H1 (cell line): ENCODE results near the gene PPP1R12B. TPM values are rescaled to one million over a fixed set of nuclear protein-coding genes. Genes with fewer than 3 reads are reported as not detected.
"Not testable (repeated sequence)": the region's sequence is repeated elsewhere in the genome, so short reads cannot be mapped to it uniquely, and the experiment has no call there.

ENCODE experiments used
- CTCF ChIA-PET: fragments of 300-600 bp; sonication (Branson Sonifier 250); formaldehyde crosslinking; loops from one replicate; lab custom pipeline; 2021; ENCODE audit not compliant: partially characterized antibody; lab: Charles Lee
- POLR2A ChIA-PET: fragments of 300-600 bp; sonication (Branson Sonifier 250); formaldehyde crosslinking; loops from one replicate; lab custom pipeline; 2021; ENCODE audit warnings: inconsistent platforms; ENCODE audit not compliant: partially characterized antibody; lab: Charles Lee
- DNase-seq, 2 experiments: peaks; one replicate each; pipeline versions ENCODE4 v3.0.0 to v3.0.0-alpha.2; 2010 to 2022; ENCODE audit warnings: low spot score in 2 of 2, low read depth in 1 of 2, mixed read lengths in 1 of 2
- FAIRE-seq: peaks from 2 replicates; lab custom pipeline; 2011; peaks lifted over from hg19 to GRCh38; lab: Jason Lieb, UNC
- H2AFZ ChIP-seq: 2 replicates; pipeline ENCODE4 v1.8.1; 2012; ENCODE audit warnings: low read length, inconsistent platforms
- H2AK5ac ChIP-seq: 2 replicates; pipeline ENCODE4 v1.6.1; 2013; ENCODE audit warnings: low read depth, low read length
- H2BK120ac ChIP-seq: replicated peaks from 2 replicates; pipeline ENCODE3; 2013; ENCODE audit warnings: low read depth, low read length, inconsistent platforms
- H2BK12ac ChIP-seq: 2 replicates; pipeline ENCODE4 v1.6.1; 2013; ENCODE audit warnings: low read depth, low read length
- H2BK15ac ChIP-seq: 2 replicates; pipeline ENCODE4 v1.6.1; 2013; ENCODE audit warnings: low read length
- H2BK20ac ChIP-seq: 2 replicates; pipeline ENCODE4 v1.6.1; 2013; ENCODE audit warnings: low read length
- H2BK5ac ChIP-seq: 2 replicates; pipeline ENCODE4 v1.6.1; 2013; ENCODE audit warnings: low read depth, low read length
- H3K14ac ChIP-seq: 2 replicates; pipeline ENCODE4 v1.6.1; 2013; ENCODE audit warnings: inconsistent platforms; ENCODE audit not compliant: insufficient read length
- H3K18ac ChIP-seq: 2 replicates; pipeline ENCODE4 v1.6.1; 2013; ENCODE audit warnings: low read length; ENCODE audit errors: extremely low read depth
- H3K23ac ChIP-seq: 2 replicates; pipeline ENCODE4 v1.6.1; 2013; ENCODE audit warnings: inconsistent platforms; ENCODE audit not compliant: insufficient read length
- H3K23me2 ChIP-seq: 2 replicates; pipeline ENCODE4 v1.6.1; 2013; ENCODE audit warnings: low read depth, low read length
- H3K27ac ChIP-seq: 2 replicates; pipeline ENCODE4 v1.6.1; 2011; ENCODE audit warnings: low read depth, low read length, inconsistent platforms
- H3K27me3 ChIP-seq, 4 experiments: replicated peaks in 1 of 4; 1 replicate in 1 of 4; 2 replicates in 3 of 4; pipeline versions ENCODE4 v1.6.1 to v1.8.1; 2011 to 2013; ENCODE audit warnings: low read length in 3 of 4, mild to moderate bottlenecking in 3 of 4, inconsistent platforms in 2 of 4, mixed read lengths in 2 of 4, moderate library complexity in 1 of 4; ENCODE audit not compliant: control insufficient read depth in 3 of 4, insufficient read depth in 3 of 4; ENCODE audit errors: extremely low read depth in 1 of 4
- H3K36me3 ChIP-seq, 4 experiments: 2 replicates each; pipeline versions ENCODE4 v1.6.1 to v1.8.1; 2011 to 2013; ENCODE audit warnings: mild to moderate bottlenecking in 4 of 4, low read length in 3 of 4, moderate library complexity in 2 of 4, control low read depth in 1 of 4, inconsistent platforms in 1 of 4; ENCODE audit not compliant: insufficient read depth in 4 of 4, control insufficient read depth in 2 of 4
- H3K4ac ChIP-seq: replicated peaks from 2 replicates; pipeline ENCODE3; 2013; ENCODE audit warnings: low read length, low read depth, mixed read lengths, inconsistent platforms; ENCODE audit not compliant: insufficient read length
- H3K4me1 ChIP-seq, 4 experiments: replicated peaks in 1 of 4; 1 replicate in 1 of 4; 2 replicates in 3 of 4; pipeline versions ENCODE4 v1.6.1 to v1.8.1; 2011 to 2013; ENCODE audit warnings: low read length in 3 of 4, inconsistent platforms in 2 of 4, mixed read lengths in 1 of 4; ENCODE audit not compliant: insufficient read depth in 4 of 4, control insufficient read depth in 3 of 4
- H3K4me2 ChIP-seq, 2 experiments: 2 replicates each; pipeline versions ENCODE4 v1.6.1 to v1.8.1; 2011 to 2013; ENCODE audit warnings: low read depth in 2 of 2, low read length in 2 of 2, control low read depth in 1 of 2, inconsistent platforms in 1 of 2, mild to moderate bottlenecking in 1 of 2; ENCODE audit not compliant: insufficient read depth in 1 of 2
- H3K4me3 ChIP-seq, 4 experiments: fragments of 200-600, 300-600 bp in 1 of 4; sonication (generic), shearing (Covaris generic), sonication (Bioruptor Twin) in 1 of 4; 2 replicates each; pipeline versions ENCODE4 v1.5.1 to v1.8.1; 2011 to 2016; ENCODE audit warnings: low read length in 4 of 4, low read depth in 3 of 4, control low read depth in 2 of 4, inconsistent platforms in 2 of 4, mild to moderate bottlenecking in 2 of 4, mixed read lengths in 1 of 4, moderate library complexity in 1 of 4; ENCODE audit not compliant: insufficient read depth in 2 of 4; ENCODE audit errors: extremely low read depth in 1 of 4
- H3K56ac ChIP-seq: replicated peaks from 2 replicates; pipeline ENCODE3; 2013; ENCODE audit warnings: low read depth, mild to moderate bottlenecking, mixed read lengths, low read length, inconsistent platforms; ENCODE audit not compliant: insufficient read length
- H3K79me1 ChIP-seq: 2 replicates; pipeline ENCODE4 v1.6.1; 2013; ENCODE audit warnings: low read depth, low read length, control low read depth
- H3K79me2 ChIP-seq, 2 experiments: 2 replicates each; pipeline versions ENCODE4 v1.6.1 to v1.8.1; 2012 to 2013; ENCODE audit warnings: low read length in 2 of 2, mild to moderate bottlenecking in 2 of 2, inconsistent platforms in 1 of 2; ENCODE audit not compliant: insufficient read depth in 2 of 2, control insufficient read depth in 1 of 2
- H3K9ac ChIP-seq, 4 experiments: replicated peaks in 1 of 4; 1 replicate in 1 of 4; 2 replicates in 3 of 4; pipeline versions ENCODE4 v1.6.1 to v1.8.1; 2011 to 2013; ENCODE audit warnings: low read depth in 3 of 4, low read length in 3 of 4, control low read depth in 2 of 4, mild to moderate bottlenecking in 2 of 4, moderate library complexity in 2 of 4, inconsistent platforms in 1 of 4; ENCODE audit errors: extremely low read depth in 1 of 4
- H3K9me3 ChIP-seq, 2 experiments: 2 replicates each; pipeline versions ENCODE4 v1.6.1 to v1.8.1; 2012 to 2013; ENCODE audit warnings: mild to moderate bottlenecking in 2 of 2, moderate library complexity in 2 of 2, control low read depth in 1 of 2, inconsistent platforms in 1 of 2, low read depth in 1 of 2, low read length in 1 of 2, mixed read lengths in 1 of 2; ENCODE audit not compliant: insufficient read depth in 2 of 2
- H4K20me1 ChIP-seq, 2 experiments: replicated peaks in 1 of 2; 2 replicates each; pipeline versions ENCODE3 to v1.8.1; 2011 to 2013; ENCODE audit warnings: inconsistent platforms in 2 of 2, low read length in 2 of 2, mild to moderate bottlenecking in 1 of 2; ENCODE audit not compliant: insufficient read depth in 2 of 2, control insufficient read depth in 1 of 2
- H4K5ac ChIP-seq: 2 replicates; pipeline ENCODE4 v1.6.1; 2013; ENCODE audit warnings: low read length, low read depth, mixed read lengths, inconsistent platforms; ENCODE audit not compliant: insufficient read length
- H4K8ac ChIP-seq: 2 replicates; pipeline ENCODE4 v1.8.0; 2013; ENCODE audit warnings: mild to moderate bottlenecking, moderate library complexity, low read length, inconsistent platforms; ENCODE audit not compliant: insufficient read depth; ENCODE audit errors: extremely low read depth
- H4K91ac ChIP-seq: replicated peaks from 2 replicates; pipeline ENCODE3; 2013; ENCODE audit warnings: low read length, mixed read lengths, inconsistent platforms; ENCODE audit not compliant: insufficient read length
- WGBS, 2 experiments: shearing (Covaris generic) in 1 of 2; methylation state at CpG; one replicate each; pipeline versions ENCODE4 v1.1.6 to v1.1.7; 2013 to 2015; ENCODE audit warnings: low lambda C conversion rate in 2 of 2, mixed read lengths in 2 of 2, inconsistent platforms in 1 of 2, low coverage in 1 of 2, missing lambda C conversion rate in 1 of 2; ENCODE audit not compliant: insufficient replicate concordance in 2 of 2, insufficient coverage in 1 of 2, insufficient read length in 1 of 2; ENCODE audit errors: extremely low coverage in 1 of 2, missing lambda C conversion rate in 1 of 2; 5-methylcytosine and 5-hydroxymethylcytosine counted together
- polyA plus RNA-seq, 7 experiments: library from polyadenylated mRNA; depleted of rRNA in 3 of 7; stranded (reverse) in 5 of 7; unstranded in 2 of 7; fragments of >200 nt in 5 of 7; fragments of 200-250 nt in 2 of 7; gene quantifications; 1 replicate in 5 of 7; 2 replicates in 1 of 7; 4 replicates in 1 of 7; pipeline versions ENCODE4 v1.2.1 to v1.2.3, GENCODE V29; 2011 to 2013; ENCODE audit warnings: missing spikeins in 2 of 7, mixed read lengths in 2 of 7
- total RNA-seq: library from RNA; stranded (reverse); fragmentation: NEBNext Ultra II Directional; extraction: Animal tissue kit (Norgen Biotek cat#: 25700); gene quantifications from 2 replicates; pipeline ENCODE4 v1.2.1, GENCODE V29; 2021

Gene PPP1R12B
- total and polyA plus RNA-seq, 2 of the 8 experiments (the other 6 are each of a cell fraction or from before 2014, with no cell fraction given) = 7.9 to 18.7 TPM

DNA sequence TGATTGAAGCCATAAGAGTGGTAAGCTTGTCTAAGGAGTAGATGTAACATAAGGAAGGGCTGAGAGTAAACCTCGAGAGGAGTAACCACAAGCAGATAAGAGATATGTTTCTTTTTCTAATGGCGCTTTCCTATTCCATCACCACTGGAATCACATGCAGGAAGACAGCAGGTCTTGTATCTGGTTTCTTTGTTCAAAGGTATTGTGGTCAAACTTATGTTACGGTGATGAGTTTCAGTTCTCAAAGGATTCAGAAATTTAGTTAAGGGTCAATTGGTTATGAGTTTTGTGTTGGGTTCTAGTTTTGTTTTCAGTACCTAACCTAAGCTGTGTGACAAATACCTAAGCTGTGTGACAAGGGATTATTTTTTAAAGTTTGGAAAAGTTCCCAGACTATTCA is 198.3 kb downstream of the PPP1R12B start:
- H3K9ac ChIP-seq, H3K4me1 ChIP-seq, H3K56ac ChIP-seq, H2BK5ac ChIP-seq, H2BK20ac ChIP-seq, H3K9me3 ChIP-seq, FAIRE-seq, H2AK5ac ChIP-seq, H3K18ac ChIP-seq, H2BK120ac ChIP-seq, H4K20me1 ChIP-seq, H3K4me3 ChIP-seq, DNase-seq, H4K91ac ChIP-seq, H3K23ac ChIP-seq, H3K23me2 ChIP-seq, H3K4ac ChIP-seq, H3K27me3 ChIP-seq, H2BK15ac ChIP-seq, H3K14ac ChIP-seq, H4K5ac ChIP-seq, H3K27ac ChIP-seq, H2AFZ ChIP-seq, H4K8ac ChIP-seq, H3K79me1 ChIP-seq, H3K36me3 ChIP-seq, H3K79me2 ChIP-seq, H3K4me2 ChIP-seq, H2BK12ac ChIP-seq, POLR2A ChIA-PET: not testable (repeated sequence)
- 93% methylated on average over 3 of the region's 3 CpGs; no CpG with 5 or more reads in 1 of the 2 experiments for WGBS, 2 experiments
- CTCF ChIA-PET = interaction anchor here (0.6 to 3.6 kb wide), 4 partner anchors 15 to 45 kb away, joined by 3 to 11 read pairs (median 4); no protein-coding TSS in a partner anchor
